Measurements from ENCODE around the gene OCRL. TPM values are rescaled to one million over a fixed set of nuclear protein-coding genes. Genes with fewer than 3 reads are reported as not detected.

OCRL gene
- total RNA-seq, 1 donor from 2014 or later, result 14.6 TPM

DNA sequence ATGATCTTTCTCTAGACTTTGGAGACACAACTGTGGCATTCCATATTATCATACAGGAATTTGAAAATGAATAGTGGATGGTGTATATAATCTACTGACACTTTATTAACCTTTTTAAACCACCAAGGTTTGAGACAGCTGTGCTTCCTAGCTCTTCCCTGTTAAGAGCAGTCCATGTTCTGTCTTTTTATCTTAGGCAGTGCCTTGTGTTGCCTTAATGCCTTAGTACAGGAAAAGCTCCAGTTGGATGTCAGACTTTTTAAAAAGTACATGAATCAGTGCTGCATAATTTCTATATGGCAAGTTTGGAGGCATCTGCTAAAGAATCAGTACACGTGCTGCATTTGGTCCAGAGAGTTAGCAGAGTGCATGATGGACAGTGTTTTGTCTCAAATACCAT lies 45.1 kb downstream of the OCRL start:
- no peak for DNase-seq (ENCODE audit: low read depth, low spot score)

DNA sequence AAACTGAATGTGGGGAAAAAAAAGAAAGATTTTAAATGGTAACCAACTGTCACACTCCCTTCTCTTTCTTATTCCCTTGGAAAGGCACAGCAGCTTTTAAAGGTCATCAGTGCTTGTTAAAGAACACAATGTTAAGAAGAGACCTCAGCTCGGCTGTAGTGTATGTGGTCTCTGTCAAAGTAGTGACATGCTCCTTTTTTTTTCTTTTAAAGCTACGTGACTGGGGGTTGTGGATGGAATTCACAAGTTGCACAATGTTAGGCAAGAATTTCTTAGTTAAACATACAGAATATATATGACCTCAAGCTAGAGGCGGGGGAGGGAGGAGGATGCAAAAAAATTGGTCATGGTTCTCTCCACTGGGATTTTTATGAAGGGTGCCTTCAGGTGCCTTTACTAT lies 45.6 kb downstream of the OCRL start:
- no peak for DNase-seq (ENCODE audit: low read depth, low spot score)

DNA sequence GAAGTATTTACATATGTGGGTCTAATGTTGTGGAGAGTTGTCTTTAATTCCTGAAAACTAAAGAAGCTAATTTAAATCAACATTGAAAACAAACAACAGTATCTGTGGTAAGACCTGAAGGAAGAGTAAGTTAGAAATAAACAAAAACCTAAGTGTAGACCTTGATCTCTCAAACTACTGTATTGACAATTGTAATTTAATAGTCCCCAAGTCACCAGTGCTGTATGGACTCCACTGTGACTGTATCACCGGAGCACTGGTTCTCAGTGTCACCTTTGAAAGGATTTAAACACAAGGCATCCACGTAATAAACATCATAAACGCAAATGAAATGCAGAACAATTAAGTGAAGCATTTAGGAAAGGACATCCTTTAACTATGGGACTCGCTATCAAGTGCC lies 46.4 kb downstream of the OCRL start:
- no peak for DNase-seq (ENCODE audit: low read depth, low spot score)

DNA sequence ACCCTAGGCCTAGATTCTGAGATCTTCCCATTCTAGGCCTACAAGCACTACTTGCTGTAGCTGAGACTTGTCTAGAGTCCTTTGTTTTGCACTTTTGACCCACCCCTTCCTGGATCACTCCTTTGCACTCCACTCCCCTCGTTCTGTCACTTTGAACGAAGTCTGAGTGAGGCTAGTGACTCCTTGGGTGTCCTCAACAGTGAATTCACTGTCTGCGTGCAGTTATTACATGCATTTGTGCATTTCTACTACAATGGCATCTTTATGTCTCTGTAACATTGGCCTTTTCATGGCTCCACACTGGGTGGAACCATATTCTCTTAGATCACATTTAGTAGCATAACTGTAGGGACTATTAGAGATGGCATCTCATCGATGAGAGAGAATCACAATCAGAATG lies 50.5 kb downstream of the OCRL start:
- no peak for DNase-seq (ENCODE audit: low read depth, low spot score)

DNA sequence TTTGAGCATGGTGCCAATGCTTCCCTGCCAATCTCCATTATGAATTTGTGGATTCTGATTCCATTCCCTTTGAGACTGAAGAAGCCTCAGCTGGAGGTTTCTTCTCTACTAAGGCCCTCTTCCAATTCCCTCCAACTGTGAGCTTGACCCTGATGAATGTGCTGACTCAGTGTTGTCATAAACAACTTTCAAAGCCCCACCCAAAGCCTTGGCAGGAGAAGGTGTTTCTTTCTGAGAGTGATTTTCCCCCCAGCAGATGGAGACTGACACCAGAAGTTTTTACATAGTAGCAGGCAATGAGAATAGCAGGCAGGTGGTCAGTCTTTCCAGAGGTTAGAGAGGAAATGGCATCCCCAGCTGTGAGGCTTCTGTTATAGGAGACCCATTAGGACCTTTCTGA lies 53.1 kb downstream of the OCRL start:
- DNase-seq (ENCODE audit: low read depth, low spot score), result no peak

DNA sequence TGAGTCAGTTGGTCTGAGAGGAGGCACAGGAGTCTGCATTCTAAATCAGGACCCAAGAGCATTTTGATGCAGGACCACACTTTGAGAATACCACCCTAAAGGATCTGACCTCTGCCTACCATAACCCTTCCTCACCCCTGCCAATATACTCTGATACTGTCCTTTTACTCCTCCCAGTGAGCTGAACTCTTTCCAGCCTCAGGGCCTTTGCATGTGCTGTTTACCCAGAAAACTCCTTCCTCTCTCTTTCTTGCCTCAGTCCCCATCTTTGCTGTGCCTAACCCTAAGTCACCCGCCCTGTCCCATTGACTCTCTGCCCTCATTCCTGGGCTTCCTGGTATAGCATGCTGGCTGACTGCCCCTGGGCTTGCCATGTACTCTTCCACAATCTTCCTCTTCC lies 54.7 kb downstream of the OCRL start:
- DNase-seq (ENCODE audit: low read depth, low spot score), result no peak

DNA sequence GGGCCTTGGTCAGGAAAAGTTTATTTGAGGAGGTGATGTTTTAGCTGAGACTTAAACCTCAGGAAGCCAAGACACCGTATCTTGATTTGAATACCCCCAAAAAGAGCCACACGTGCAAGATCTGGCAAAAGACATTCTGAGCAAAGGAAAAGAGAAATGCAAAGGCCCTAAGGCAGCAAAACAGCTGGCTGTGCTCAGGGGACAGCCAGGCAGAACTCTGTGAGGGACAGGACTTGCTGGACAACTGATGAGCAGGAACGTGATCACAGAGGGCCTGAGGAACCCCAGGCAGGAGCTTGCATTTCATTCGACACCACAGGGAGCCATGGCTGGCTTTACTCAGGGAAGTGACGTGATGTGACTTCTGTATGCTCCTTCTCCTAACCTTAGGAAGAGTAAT lies 56.0 kb downstream of the OCRL start:
- no peak for DNase-seq (ENCODE audit: low read depth, low spot score)

DNA sequence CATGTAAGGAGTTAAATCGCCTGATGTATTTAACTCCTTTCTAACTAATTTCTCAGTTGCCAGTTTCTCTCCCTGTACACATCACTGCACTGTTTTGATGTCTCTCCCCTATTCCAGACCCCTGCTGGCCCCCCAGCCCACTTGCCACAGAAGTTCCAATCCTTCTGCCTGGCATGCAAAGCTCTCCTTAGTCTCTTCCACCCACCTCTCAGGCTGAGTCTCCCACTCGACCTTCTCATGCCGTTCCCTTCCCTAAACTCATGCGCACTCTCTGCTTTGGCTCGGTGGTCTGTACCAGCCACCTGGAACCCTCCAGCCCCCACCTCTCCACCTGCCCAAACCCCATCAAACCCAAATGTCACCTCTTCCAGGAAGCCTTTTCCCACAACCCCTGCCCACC lies 57.8 kb downstream of the OCRL start:
- DNase-seq (ENCODE audit: low read depth, low spot score), result no peak

DNA sequence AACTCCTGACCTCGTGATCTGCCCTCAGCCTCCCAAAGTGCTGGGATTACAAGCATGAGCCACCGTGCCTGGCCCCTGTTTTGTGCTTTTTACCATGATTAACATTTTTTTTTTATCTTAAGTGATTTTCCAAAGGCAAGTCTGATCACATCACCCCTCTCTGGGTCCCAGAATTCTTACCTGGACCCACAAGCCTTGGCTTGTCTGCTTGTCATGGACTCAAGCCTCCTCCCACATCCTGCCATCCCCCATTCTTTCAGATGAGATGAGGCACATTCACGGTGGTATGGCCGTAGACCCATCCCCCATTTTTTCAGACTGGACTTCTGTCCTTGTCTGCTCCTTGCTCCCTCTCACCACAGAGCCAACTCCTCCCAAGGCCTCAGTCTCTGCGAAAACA lies 59.4 kb downstream of the OCRL start:
- DNase-seq (ENCODE audit: low read depth, low spot score), result no peak

DNA sequence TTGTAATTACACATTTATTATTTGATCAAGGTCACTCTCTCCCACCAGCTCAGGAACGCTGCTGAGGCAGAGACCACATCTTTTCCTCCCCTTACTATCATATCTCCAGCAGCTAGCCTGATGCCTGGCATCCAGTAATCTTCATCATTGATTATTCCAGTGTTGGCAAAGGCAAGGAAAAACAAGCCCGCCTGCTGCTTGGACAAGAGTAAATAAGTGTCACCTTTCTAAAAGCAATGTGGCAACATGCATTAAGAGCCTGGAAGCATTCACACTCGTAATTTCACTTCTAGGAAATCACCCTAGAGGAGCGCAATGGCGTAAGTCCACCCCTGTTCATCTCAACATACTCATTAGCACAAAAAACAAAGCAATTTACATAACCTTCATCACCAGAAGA lies 59.9 kb downstream of the OCRL start:
- DNase-seq (ENCODE audit: low read depth, low spot score), result no peak

DNA sequence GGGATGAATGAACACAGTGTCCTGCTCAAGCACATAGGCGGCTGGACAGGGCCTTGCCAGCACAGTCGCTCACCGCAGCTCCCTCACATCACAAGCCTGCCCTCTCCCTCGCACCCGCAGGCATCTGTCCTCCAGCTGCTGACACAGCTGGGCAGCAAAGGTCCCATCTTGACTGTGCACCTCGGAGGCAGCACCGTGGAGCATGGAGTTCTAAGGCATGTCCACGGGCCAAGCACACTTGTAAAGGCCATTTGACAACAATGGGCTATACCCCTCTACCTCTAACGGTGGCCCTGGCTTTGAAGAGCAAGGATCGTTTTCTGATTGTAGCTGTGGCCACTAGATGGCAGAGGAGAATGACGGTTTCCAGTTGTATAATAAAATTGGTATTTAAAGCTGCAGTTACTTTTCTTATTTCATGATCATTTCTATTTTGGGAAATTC lies 60.9 kb downstream of the OCRL start:
- DNase-seq (ENCODE audit: low read depth, low spot score), result no peak

DNA sequence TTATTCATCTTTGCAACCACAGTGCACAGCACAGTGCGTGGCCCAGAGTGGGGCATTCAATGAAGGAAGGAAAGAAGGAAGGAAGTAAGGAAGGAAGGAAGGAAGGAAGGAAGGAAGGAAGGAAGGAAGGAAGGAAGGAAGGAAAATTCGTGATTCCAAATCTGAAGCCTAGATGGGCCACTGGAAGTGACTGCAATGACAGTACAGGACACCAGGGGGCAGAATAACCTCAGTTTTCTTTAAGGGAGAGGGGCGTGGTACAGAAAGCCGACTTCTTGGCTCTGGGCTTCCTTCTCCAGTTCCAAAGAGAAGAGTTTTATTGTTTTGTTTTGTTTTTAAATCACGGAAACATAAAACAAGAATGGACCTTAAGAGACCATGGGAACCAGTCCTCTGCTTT lies 66.9 kb downstream of the OCRL start:
- DNase-seq (ENCODE audit: low read depth, low spot score), result no peak

DNA sequence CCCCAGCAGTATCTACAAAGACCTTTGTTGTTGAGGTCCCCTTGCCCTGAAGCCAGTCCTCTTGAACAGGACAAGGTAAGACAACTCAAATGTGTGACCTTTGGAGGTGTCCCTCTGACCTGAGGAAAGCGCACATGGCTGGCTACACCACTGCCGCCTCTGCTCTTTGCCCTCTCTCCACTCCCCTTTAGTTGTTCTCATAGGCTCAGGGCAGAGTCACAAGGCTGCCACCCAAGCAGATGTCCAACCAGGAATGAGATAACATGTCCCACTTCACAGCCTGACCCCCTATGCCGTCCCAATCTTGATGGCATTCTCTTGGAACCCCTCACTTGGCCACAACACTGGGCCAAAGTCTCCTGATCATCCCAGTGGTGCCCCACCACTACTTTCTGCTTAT lies 68.4 kb downstream of the OCRL start:
- DNase-seq (ENCODE audit: low read depth, low spot score), result no peak

DNA sequence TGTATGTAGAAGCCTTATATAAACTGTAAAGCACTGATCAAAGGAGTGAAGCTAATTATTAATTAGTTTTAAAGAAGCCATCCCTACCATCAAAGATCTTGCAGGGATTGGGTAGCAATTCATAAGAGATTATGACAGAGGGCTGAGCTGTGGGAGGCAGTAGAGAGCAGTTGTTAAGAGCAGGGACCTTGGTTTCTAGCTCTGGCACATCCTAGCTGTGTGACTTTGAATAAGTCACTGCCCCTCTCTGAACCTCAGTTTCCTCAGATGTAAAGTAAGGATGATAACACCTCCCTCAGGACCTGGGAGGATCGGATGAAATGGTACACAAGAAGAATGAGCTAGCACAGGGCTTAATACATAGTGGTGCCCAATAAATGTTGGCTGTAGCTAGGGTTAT lies 69.3 kb downstream of the OCRL start:
- DNase-seq (ENCODE audit: low read depth, low spot score), result no peak

DNA sequence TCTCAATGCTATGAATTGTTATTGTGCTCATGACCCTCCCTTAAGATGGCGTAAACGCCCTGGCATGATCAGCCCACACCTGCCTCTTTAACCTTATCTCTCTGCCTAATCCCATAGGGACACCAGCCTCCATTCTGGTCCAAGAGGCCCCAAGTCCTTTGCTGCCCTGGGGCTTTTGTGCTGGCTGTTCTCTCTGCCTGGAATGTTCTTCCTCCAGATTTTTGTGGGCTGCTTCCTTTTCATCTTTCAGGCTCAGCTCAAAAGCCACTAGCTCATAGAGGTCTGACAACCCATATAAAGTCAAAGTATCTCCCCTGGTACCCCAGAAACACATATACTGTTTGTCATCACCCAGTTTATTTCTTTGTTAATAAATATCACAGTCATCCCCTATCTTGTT lies 72.3 kb downstream of the OCRL start:
- DNase-seq (ENCODE audit: low read depth, low spot score), result no peak

DNA sequence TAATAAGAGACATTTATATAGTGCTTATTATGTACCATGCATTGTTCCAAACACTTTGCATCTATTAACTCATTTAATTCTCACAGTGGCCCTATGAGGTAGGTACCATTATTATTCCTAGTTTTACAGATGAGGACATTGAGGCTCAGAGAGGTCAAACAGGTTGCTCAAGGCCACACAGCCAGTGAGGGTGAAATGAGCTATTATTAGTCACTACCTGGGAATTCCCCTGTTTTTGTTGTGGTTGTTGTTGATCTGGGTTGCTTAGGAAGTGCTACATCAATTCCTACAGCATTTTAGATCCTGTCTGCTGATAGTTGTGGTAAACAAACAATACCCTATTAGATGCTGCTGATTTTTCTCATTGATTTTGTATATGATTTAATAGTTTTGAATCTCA lies 73.5 kb downstream of the OCRL start:
- DNase-seq (ENCODE audit: low read depth, low spot score), result no peak

DNA sequence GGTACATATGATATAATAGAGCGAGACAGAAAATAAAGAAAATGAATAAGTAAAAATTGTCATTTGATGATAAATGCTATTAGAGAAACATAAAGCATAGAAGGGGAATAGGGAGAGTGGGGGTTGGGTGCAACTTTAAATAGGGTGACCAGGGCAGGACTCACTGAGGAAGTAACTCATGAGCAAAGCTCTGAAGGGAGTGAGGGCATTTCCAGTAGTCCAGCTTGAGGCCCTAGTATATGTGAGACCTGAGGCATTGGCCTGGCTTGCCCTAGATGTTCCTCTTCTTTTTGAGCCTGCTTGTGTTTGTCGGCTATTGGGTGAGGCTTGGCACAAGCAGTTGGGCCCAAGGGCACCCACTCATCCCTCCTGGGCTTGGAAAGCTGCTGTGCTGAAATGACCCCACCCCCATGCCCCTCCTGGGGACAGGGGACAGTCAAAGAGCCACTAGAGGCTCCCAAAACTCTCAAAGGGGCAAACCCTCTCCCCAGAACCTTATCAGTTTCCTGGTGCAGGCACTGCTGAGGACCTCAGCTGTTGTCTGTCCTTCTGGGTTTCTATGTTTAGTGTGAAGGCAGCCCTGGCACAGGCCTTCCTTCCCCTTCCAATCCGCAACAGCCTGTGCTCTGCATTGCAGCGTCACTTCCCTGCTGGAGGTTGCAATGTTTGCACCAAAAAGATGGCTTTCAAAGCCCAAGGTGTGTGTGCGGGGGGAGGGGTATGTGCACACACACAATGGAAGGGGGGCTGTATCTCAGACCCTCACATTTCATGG lies 74.6 kb downstream of the OCRL start:
- no peak for DNase-seq (ENCODE audit: low read depth, low spot score)

DNA sequence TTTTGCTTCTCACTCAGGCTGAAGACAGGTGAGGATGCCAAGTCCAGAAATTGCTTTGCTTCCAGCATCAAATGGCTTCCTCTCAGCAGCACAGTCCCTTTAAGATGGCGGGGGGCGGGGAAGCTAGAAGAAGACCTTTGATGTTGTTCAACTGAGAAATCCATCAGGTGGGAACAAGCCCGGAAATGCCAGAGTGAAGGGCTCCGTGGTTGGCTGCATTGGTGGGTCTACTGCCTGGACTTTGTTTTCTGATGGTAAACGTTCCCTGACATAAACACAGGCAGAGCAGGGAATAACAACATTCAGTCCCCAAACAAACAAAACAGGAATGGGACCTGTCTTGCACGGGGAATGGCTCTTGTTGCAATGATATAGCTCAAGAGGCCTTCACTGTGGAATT lies 77.4 kb downstream of the OCRL start:
- no peak for DNase-seq (ENCODE audit: low read depth, low spot score)

DNA sequence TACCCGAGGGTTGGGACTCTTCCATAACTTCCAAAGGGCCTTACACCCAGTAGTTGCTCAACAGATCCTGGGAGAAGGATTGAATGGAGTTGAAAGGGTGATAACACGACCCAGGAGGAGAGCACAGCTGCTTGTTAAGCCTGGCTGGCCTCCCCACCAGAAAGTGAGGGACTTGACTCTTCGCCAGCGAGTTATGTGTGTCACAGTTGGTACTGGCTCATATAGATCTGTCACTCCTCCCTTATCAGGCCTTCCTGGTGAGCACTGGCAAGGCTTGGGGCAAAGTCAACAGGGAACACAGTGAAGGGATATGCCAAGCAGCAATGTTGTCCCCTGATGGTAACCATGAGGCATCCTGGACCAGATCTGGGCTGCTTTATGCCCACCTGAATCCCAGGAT lies 78.9 kb downstream of the OCRL start:
- no peak for DNase-seq (ENCODE audit: low read depth, low spot score)

DNA sequence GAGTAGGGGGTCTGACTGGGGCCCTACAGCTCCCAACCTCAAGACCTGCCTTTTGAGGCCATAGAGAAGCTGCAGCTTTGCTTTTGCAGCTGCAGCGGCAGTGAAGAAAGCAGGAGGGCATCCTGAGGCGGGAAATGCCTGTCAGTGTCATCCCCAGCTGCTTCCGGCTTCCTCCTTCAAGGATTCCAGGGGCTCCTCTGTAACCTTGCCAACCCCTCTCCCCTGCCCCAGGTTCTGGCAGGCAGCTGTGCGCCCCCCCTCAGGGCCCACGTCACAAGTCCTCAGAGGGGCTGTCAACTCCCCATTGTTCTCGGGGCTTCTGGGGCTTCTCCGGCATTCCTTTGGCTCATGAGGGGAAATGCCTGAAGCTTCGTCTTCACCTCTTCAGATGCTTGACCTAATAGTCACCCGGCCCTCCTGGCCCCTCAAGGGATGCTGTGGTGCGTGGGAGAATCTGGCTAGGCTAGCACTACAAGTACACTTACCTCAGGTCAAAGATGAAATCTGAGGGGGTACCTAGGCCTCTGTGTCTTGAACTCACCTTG lies 82.8 kb downstream of the OCRL start:
- peak; percentile 98 for DNase-seq (ENCODE audit: low read depth, low spot score)

DNA sequence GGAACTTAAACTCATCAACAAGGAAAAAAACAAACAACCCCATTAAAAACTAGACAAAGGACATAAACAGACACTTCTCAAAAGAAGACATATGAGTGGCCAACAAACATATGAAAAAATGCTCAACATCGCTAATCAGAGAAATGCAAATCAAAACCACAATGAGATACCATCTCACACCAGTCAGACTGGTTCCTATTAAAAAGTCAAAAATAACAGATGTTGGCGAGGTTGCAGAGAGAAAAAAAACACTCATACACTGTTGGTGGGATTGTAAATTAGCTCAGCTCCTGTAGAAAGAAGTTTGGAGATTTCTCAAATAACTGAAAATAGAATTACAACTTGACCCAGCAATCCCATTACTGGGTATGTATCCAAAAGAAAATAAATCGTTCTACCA lies 86.0 kb downstream of the OCRL start:
- DNase-seq (ENCODE audit: low read depth, low spot score), result no peak

DNA sequence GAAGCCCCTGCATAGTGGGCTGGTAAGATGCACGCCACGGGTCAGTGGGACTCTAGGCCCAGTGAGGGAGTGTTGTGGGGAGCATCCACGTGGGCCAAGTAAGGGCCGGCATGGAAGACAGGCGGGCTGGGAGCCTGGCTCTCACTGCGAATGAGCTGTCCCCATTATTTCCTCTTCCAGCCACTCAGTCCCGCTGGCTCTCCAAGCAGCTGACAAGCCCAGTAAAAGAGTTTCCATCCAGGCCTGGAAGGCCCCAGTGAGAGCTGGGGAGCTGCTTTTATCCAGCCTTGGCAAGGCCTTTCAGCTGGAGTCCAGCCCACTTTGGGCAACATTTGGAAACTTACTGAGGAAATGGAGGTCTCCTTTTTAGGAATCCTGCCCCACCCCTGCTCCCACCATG lies 89.8 kb downstream of the OCRL start:
- DNase-seq (ENCODE audit: low read depth, low spot score), result no peak

DNA sequence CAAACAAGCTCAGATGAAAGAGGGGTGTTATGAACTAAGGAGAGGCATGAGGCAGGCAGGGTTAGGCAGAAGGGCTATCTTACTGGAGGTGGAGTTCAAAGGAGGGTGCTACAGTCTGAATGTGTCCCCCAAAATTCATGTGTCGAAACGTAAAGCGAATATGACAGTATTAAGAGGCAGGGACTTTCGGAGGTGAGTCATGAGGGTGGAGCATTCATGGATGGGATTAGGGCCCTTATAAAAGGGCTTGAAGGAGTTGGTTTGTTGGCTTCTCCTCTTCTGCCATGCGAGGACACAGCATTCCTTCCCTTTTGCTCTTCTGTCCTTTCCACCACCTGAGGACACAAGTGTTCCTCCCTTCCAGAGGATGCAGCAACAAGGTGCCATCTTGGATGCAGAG lies 91.8 kb downstream of the OCRL start:
- no peak for DNase-seq (ENCODE audit: low read depth, low spot score)

DNA sequence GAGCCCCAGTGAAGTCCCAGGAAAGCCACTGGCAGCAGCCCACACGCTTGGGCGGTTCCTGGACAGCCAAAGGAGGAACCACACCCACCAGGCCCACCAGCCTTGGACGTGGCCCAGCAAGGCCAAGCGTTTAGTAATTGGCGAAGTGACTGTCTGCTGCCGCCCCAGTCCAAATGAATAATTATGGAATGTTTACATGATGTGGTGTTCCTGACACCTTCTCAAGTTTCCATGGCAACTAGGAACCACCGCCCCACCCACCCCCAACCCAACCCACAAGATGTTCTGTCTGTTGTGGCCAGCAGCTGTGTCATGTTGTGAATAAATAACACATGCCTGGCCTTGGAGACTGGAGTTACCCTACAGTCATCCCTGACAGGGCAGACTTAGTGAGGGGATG lies 92.4 kb downstream of the OCRL start:
- DNase-seq (ENCODE audit: low read depth, low spot score), result no peak

Measured in pulmonary artery endothelial cell (primary cell).